Stimulated activated CD8-positive, alpha-beta memory T cell treated with anti-CD3 and anti-CD28 coated beads, Interleukin-15, amount 100 ng/mL, for 24 hours (primary cell): Measurements from ENCODE around the gene PRDX3.
A peak's percentile ranks its signal among the peaks of the same experiment; 100 is the strongest.
"Not testable (repeated sequence)": the region's sequence is repeated elsewhere in the genome, so short reads cannot be mapped to it uniquely, and the experiment has no call there.

Experiments used
- DNase-seq: peaks from one replicate; pipeline ENCODE4 v3.0.0-alpha.2; 2020; ENCODE audit warnings: low read depth

Gene PRDX3

DNA sequence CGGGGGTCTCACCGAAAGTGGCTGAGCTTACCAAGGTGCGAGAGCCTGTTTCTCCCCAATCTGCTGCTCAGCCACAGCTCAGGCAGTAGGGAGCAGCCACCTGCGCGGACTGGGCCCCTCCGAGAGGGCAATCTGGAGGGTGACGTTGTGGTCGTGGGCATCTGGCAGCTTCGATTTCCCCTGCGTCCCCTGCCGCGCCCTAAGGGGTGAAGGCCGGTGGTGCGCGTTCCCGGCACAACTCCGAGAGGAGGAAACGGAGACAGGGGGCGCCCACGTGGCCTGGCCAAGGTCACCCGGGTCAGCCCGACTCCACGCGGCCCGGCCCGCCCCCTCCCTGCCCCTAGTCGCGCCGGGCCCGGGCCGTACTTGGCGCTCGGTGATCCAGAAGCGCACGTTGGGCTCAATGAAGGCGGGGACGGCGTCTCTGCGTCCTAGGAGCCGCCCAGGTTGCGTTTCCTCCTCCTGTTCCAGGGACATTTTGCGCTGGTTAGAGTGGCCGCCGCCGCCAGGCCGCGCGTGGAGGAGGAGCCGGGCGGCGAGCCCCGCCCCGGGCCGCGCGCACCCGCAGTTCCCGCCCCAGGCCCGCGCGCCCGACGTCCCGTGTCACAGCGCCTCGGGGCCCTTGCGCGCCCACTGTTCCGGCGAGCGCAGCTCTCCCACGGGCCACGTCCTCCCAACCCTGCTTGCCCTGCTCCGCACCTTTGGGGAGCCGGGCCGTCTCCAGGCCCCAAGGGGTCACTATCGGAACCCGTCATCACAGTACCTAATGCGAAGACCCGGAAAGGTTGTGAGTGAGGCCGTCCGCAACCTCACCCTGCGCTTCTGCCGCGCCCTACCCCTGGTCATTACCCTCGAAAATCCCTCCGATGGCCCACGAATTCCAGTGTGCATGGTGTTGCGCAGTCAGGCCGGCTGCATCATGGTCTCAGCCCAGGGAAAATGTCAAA is 13.2 kb downstream of the PRDX3 start, which contains the start of gene SFXN4:
SFXN4 (minus strand) TSS at position 544 of the 947 bp plus-strand sequence; CDS start at position 477, 67 bp downstream.
- peak; percentile 69 for DNase-seq

DNA sequence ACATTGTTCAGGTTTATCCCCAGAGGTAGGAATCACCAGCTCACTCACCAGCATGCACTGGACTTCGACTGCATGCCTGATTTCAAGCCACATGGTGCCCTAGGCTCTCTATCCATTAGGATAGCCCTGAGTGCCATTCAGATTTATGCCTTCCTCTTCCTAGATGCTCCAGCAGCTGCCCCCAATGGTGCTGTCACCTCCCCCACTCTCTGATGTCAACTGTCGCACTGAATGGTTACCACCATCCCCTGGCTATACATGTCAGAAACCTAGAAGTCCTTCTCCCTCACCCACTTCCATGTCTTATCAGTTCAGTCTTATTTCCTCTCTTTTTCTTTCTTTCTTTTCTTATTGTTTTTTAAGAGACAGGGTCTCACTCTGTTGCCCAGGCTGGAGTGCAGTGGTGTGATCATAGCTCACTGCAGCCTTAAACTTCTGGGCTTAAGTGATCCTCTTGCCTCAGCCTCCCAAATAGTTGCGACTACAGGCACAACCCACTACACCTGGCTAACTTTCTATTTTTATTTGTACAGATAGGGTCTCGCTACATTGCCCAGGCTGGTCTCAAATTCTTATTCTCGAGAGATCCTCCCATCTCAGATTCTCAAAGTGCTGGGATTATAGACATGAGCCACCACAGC is 16.0 kb downstream of the PRDX3 start:
- no peak for DNase-seq

DNA sequence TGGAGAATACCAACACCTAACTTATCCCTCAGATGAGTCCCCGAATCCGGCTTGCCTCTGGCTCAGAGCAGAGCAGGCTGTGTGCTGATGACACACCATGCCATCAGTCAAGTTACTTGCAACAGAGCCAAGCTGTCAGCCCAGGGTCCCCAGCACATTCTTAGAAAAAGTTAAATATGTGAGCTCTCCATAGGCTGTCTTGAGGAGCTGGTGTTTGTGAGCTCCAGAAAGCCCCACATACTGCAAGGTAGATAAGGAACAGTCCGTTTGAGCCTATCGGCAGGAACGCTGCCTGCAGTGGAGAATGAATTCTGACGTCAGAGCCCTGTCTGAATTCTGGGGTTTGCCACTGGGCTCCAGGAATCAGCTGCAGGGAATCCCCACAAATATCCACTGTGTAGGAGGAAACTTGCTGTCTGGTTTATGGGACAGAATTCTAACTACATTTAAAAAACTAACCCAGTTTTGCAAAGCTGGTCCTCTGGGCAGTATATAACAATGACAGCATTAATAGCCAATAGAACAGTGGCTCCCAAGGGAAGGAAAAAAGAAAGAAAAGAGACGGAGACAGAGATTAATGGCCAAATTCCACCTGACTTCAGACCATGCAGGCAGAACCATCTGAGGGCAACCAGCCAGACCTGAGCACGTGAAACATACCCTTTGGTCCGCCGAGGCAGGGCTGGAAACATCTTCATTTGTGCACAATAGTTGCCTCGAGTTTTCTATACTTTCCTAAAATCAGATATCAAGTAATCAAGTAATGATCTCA is 16.7 kb downstream of the PRDX3 start:
- no peak for DNase-seq

DNA sequence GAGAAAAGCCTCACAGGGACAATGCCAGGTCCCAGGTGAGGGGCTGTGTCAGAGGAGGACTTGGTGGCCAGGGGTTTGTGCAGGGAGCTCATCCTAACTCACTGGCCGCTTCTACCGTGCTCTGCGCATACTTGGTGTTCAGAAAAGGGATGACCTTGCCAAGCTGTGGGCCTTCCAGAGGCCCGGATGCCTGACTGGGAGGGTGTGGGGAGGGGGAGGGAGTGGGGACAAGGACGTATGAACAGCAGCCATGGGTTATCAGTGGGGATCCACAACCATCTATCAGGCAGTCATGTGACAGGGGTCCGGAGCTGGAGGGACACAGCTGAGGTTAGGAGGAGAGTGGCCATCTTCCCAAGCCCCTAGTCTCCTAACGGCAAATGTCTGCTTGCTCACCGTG is 19.3 kb downstream of the PRDX3 start:
- no peak for DNase-seq

DNA sequence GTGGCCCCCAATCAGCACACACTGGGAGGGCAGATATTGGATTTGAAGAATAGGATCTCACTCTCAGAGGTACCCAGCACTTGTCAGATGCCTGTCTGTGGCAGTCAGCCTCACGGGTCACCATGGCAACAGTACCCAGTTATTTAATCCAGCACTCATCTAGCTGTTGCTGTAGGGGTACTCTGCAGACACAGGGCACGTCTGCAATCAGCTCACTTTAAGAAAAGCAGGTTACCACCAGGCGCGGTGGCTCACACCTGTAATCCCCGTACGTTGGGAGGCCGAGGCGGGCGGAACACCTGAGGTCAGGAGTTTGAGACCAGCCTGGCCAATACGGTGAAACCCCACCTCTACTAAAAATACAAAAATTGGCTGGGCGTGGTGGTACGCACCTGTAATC is 25.0 kb downstream of the PRDX3 start:
- DNase-seq = no peak

DNA sequence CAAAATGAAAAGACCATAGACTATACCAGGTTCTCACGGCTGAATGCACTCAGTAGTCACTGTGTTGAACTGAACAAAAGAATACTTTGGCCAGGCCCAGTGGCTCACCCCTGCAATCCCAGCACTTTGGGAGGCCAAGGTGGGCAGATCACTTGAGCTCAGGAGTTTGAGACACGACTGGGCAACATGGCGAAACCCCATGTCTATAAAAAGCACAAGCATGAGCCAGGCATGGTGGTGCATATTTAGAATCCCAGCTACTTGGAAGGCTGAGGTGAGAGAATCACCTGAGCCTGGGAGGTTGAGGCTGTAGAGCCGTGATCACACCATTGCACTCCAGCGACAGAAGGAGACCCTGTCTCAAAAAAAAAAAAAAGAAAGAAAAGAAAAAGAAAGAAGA is 25.6 kb downstream of the PRDX3 start:
- DNase-seq = no peak

DNA sequence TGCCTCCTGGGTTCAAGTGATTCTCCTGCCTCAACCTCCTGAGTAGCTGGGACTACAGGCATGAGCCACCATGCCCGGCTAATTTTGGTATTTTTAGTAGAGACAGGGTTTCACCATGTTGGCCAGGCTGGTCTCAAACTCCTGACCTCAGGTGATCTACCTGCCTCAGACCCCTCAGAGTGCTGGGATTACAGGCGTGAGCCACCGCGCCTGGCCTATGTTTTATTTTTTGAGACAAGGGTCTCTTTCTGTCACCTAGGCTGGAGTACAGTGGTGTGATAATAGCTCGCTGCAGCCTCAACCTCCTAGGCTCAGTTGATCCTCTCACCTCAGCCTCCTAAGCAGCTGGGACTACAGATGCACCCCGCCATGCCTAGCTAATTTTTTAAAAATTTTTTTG is 27.0 kb downstream of the PRDX3 start:
- DNase-seq = not testable (repeated sequence)

DNA sequence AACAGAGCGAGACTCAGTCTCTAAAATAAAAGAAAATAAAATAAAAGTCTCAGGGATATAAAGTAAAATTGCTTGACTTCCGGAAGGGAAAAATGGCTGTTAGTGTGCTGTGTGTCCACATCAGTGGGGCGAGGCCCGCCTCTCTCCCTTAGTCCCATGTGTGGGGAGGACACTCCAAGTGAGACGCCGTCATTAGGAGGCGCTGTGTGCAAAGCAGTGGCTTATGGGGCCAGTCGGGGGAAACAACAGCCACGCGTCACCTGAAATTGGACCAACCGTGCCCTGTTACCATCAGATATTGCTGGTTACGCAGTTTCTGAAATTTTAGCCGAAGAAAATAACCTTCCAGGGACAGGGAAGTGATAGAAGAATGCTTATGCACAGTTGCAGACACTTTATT is 28.9 kb downstream of the PRDX3 start:
- no peak for DNase-seq

DNA sequence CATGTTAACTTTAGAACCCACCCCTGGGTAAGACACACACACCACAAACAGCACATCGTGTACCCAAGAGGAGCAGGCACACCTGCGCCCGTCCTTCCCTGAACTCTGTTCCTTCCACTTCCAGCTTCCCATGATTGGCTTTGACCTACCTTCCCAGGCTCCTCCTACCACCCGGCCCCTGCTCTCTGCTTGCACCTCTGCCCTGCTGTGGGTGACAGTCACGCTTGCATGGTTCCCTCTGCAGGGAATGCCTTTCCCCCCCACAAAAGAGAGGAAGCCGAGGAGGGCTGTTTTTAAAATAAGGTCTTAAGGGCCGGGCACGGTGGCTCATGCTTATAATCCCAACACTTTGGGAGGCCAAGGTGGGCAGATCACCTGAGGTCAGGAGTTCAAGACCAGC is 29.5 kb downstream of the PRDX3 start:
- no peak for DNase-seq

DNA sequence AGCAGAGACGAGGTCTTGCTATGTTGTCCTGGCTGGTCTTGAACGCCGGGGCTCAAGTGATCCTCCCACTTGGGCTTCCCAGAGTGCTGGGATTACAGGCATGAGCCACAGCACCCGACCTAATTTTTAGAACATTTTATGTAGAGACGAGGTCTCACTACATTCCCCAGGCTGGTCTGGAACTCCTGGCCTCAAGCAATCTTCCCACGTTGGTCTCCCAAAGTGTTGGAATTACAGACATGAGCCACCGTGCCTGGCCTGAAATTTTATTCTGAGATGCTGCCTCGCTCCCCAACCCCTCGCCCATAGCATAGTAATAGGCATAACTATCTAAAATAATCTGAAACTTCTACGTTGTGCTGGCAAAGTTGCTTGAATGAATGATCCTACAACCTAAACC is 35.0 kb downstream of the PRDX3 start:
- DNase-seq = no peak

DNA sequence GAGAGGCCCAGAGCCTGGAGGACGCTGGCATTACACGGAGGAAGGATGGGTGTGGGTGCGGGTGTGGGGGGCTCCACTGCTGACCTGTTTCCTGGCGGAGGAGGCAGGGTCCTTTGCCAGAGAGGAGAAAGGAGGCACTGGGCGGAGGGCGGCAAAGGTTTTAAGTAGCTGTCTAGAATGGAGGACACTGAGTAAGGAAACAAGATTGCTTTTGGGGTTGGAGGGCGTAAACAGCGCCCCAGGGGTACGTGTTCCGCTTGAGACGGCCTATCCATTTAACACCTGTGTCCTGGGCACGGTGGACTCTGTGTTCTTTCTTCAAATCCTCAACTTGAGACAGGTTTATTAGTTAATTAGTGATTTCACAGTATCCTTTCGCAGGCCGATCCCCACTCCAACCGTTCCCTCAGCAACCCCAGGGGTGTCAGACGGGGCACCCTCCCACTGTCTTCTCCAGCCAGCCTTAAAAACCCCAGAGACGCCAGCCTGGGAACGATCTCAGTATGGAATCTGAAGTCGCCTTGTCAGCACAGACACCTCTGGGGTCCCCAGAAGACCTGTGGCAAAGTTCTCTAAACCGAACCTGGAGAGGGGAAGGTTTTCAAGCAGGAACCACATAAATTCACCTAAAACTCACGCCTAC is 37.9 kb downstream of the PRDX3 start:
- DNase-seq = no peak

DNA sequence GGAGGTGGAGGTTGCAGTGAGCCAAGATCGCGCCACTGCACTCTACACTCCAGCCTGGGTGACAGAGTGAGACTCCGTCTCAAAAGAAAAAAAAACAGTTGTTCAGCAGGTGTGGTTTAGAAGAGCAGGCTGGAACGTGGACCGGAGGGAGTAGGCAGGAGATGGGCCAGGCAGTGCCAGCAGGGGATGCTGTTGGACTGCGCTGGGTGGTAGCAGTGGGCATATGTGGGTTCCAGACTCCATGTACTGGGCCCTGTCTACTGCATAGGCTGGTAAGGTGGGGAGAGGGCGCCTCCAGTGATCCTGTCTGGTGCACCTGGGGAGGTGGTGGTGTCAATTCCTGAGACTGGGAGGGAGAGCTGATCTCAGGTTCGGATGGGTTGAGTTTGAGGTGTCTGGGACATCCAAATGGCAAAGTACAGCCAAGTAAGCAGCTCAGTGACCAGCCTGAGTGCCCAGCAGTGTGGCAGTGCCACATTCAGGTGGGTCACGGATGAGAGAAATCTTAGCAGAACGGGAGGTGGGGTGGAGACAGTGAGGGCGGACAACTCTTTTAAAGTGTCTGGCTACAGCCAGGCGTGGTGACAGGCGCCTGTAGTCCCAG is 39.0 kb downstream of the PRDX3 start:
- no peak for DNase-seq

DNA sequence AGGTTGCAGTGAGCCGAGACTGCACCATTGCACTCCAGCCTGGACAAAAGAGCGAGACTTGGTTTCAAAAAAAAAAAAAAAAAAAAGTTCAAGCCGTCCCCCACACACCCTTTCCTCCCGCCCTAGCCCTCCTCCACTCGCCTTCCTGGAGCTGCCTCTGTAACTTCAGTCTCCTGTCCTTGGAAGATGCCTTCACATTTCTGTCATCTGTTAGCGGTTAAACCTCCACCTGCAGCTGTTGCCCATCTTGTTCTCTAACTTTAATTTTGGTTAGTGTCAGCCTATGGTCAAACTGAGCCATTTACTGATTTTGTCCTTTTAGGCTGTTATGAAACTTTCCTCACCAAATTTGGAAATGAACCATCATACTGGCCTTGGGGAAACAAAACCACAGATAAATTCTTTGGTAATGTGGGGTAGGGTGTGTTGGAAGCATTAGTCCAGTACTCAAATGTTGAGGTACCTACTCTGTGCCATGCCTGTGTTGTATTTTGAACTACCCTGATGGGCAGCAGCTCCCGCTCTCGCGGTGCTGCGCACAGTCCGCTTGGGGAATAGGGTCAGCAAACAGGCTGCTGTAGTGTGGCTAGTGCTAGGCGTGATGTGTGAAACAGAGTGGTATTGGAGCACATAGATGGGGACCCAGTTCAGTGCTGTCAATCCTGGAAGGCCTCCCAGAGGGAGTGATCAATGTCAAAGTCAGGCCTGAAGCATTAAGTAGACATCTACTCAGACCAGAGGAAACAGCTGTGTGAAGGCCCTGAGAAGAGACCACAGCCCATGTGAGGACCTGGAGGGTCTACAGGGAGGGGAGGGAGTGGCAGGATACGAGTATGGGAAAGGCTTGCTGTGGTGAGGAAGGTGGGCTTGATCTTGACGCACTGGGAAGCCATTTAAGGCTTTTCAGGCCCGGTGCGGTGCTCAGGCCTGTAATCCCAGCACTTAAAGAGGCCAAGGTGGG is 40.0 kb downstream of the PRDX3 start:
- DNase-seq = no peak

DNA sequence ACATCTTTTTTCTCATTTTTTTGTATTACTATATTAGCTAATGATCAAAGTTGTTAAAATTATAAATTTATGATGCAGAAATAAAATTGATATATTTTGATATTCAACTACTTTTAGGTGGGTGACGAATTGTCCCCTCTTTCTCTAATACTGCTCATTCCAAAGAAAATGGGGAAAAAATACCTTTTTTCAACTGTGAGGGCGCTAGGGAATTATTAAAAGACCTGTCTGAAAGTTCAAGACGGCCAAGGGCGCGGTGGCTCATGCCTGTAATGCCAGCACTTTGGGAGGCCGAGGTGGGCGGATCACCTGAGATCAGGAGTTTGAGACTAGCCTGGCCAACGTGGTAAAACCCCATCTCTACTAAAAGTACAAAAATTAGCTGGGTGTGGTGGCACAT is 40.7 kb downstream of the PRDX3 start:
- DNase-seq = not testable (repeated sequence)

DNA sequence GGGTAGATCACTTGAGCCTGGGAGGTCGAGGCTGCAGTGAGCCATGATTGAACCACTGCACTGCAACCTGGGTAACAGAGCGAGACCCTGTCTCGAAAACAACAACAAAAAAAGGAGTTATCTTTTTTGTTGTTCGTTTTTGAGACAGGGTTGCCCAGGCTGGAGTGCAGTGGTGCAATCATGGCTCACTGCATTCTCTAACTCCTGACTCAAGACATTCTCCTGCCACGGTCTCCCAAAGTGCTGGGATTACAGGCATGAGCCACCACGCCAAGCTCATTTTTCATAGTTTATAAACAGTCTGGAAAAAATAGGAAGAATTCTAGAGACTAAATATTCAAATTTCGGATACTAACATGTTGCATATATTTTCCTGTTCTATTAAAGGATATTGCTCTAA is 42.5 kb downstream of the PRDX3 start:
- no peak for DNase-seq

DNA sequence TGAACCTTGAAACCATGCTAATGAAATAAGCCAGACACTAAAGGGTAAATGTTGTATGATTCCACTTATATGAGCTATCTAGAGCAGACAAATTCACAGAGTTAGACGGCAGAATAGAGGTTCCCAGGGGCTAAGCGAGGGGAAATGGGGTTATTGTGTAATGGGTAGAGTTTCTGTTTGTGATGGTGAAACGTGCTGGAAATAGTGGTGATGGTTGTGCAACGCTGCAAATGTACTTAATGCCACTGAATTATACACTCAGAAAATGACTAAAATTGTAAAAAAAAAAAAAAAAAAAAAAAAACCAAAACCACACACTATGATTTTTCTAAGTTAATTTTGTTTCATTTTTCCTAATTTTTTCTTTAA is 43.1 kb downstream of the PRDX3 start:
- DNase-seq = no peak

DNA sequence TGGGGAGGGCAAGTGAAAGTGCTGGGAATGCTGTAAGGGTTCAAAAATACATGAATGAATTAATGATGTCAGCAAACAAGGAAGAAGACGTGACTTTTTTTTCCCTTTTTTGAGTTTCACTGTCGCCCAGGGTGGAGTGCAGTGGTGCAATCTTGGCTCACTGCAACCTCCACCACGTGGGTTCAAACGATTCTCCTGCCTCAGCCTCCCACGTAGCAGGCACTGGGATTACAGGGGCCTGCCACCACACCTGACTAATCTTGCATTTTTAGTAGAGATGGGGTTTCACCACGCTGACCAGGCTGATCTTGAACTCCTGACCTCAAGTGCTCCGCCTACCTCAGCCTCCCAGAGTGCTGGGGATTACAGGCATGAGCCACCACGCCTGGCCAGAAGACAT is 44.7 kb downstream of the PRDX3 start:
- DNase-seq = no peak

DNA sequence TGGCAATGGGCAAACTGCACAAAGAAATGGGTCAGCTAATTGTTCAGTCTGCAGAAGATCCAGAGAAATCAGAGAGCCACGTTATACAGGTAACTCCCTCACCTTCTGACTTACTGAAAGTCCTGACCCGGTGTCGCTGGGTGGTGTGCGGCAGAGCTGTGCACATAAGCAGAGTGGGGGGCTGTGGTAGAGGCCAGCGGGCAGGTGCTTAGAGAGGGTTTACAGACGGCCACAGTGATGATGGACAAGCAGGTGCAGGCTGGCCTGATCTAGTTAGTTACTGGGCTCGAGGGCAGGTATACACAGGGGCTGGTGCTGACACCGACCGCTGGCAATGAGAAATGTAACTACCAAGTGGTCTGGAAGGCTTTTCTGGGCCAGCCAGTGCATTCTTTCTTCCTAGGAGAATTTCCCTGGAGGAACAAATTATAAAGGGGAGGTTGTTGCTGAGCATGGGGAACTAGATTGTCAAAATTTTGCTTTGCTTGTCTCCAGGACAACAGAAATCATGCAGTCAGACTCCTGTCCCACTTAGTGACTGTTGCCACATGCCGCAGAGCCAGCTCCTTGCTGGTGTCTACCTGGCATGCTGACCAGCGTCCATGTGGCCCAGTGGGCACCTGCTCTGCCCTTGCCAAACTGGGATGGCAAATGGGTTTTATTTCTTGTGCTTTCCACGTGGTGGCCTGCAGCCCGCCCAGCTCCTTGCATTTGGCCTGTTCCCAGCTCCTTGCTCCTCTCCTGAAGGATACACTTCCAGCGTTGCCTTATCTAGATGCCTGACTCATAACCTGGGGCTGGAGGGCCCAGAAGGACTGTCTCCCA is 45.9 kb downstream of the PRDX3 start:
- no peak for DNase-seq

DNA sequence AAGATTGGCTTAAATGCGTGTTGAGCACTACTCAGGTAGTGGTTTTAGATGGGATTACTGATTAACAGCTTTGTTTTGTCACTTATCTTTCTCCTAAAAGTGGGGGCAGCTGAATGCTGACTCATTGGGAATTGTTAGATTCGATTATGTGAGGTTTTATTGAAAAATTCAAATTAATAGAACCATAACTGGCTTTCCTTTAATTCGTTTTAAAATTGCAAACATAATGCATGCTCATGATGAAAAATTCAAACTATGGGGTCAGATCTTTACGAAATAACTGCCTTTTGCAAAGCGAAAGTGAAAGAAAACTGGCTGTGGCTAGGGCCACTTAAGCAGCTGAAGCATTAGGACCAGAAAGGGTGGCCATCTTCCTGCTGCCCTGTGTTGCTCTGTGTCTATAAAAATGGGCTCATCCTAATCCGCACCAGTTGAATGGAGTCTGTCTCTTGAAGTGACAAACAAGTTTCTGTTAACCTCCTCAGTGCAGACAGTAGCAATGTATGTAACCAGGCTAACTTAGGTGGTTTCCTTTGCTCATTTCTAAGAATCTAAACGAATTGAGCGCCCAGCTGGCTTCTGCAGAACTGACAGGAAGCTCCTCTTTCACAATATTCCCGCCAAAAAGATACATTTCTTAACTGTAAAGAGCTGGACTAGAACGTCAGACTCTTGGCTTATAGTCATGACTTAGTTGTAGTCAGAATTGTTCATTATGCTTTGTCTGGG is 46.9 kb downstream of the PRDX3 start:
- DNase-seq = no peak
